Caco-2 (cell line): ENCODE data around the gene GINS2. TPM values are rescaled to one million over a fixed set of nuclear protein-coding genes. Genes with fewer than 3 reads are reported as not detected.
A peak's percentile ranks its signal among the peaks of the same experiment; 100 is the strongest.

Source experiments
- BruUV-seq: library from RNA; stranded (reverse); fragments of 400-500 nt; replicated peaks from 2 replicates; lab custom pipeline; 2021; lab: Mats Ljungman, UMichigan
- CTCF ChIA-PET: fragments of 300-600 bp; sonication (Branson Sonifier 250); formaldehyde crosslinking; loops from one replicate; lab custom pipeline; 2022; ENCODE audit warnings: antibody characterized with exemption; lab: Charles Lee
- POLR2A ChIA-PET: fragments of 300-600 bp; sonication (Branson Sonifier 250); formaldehyde crosslinking; loops from one replicate; lab custom pipeline; 2022; ENCODE audit warnings: antibody characterized with exemption; lab: Charles Lee
- DNase-seq, 2 experiments: peaks; one replicate each; pipeline versions ENCODE4 v3.0.0 to v3.0.0-alpha.2; 2020 to 2022
- H3K27me3 ChIP-seq: replicated peaks from 2 replicates; pipeline ENCODE4 v1.6.0; 2011; ENCODE audit warnings: low read length; ENCODE audit not compliant: control insufficient read depth, insufficient read depth
- H3K36me3 ChIP-seq: 2 replicates; pipeline ENCODE4 v1.5.1; 2011; ENCODE audit warnings: low read length; ENCODE audit not compliant: control insufficient read depth, insufficient read depth
- H3K4me1 ChIP-seq: fragments of 250-450 bp; sonication (Bioruptor Pico); 2 replicates; pipeline ENCODE4 v1.5.1; 2020; ENCODE audit warnings: mild to moderate bottlenecking
- H3K4me3 ChIP-seq: 2 replicates; pipeline ENCODE4 v1.5.1; 2011; ENCODE audit warnings: low read depth, mild to moderate bottlenecking, control low read depth, low read length
- H3K9me3 ChIP-seq: fragments of 250-450 bp; sonication (Bioruptor Pico); 2 replicates; pipeline ENCODE4 v1.5.1; 2020; ENCODE audit warnings: mild to moderate bottlenecking, moderate library complexity
- H3K27ac Mint-ChIP-seq: one replicate; pipeline ENCODE4 v1.8.0; 2022; ENCODE audit warnings: mixed read lengths; ENCODE audit not compliant: unreplicated experiment
- H3K27me3 Mint-ChIP-seq: one replicate; pipeline ENCODE4 v1.8.0; 2022; ENCODE audit warnings: mixed read lengths; ENCODE audit not compliant: insufficient read depth, unreplicated experiment
- H3K36me3 Mint-ChIP-seq: one replicate; pipeline ENCODE4 v1.8.0; 2022; ENCODE audit warnings: mild to moderate bottlenecking, mixed read lengths; ENCODE audit not compliant: insufficient read depth, unreplicated experiment
- H3K4me1 Mint-ChIP-seq: one replicate; pipeline ENCODE4 v1.8.0; 2022; ENCODE audit warnings: low read depth, mixed read lengths; ENCODE audit not compliant: unreplicated experiment
- H3K4me3 Mint-ChIP-seq: one replicate; pipeline ENCODE4 v1.8.0; 2022; ENCODE audit warnings: mild to moderate bottlenecking, moderate library complexity, mixed read lengths; ENCODE audit not compliant: unreplicated experiment
- H3K9me3 Mint-ChIP-seq: one replicate; pipeline ENCODE4 v1.8.0; 2022; ENCODE audit warnings: mixed read lengths; ENCODE audit not compliant: unreplicated experiment
- CTCF ChIP-seq, 2 experiments: fragments of 200-600 bp in 1 of 2; IDR thresholded peaks; 1 replicate in 1 of 2; 2 replicates in 1 of 2; pipeline versions ENCODE4 v1.5.1 to v1.8.0; 2011 to 2022; ENCODE audit warnings: antibody characterized with exemption in 1 of 2, control low read depth in 1 of 2, inconsistent platforms in 1 of 2, low read depth in 1 of 2, low read length in 1 of 2, mild to moderate bottlenecking in 1 of 2, moderate library complexity in 1 of 2; ENCODE audit not compliant: insufficient read depth in 1 of 2, severe bottlenecking in 1 of 2, unreplicated experiment in 1 of 2
- intact Hi-C: fragments of 100-400 bp; cut with micrococcal nuclease; formaldehyde crosslinking; loops from one replicate; pipeline ENCODE4 v1.10.0; 2022; ENCODE audit not compliant: unreplicated experiment
- total RNA-seq: library from RNA; stranded (reverse); gene quantifications from 2 replicates; pipeline ENCODE4 v1.2.3, GENCODE V29; 2022

Gene GINS2
- total RNA-seq, 1 experiment from 2014 or later: 62.9 TPM

- TF ChIP-seq CTCF (IDR thresholded peaks at IDR 0.05; ENCODE audit: insufficient read depth in 1 of 2, low read depth in 1 of 2, low read length in 1 of 2, severe bottlenecking in 1 of 2, unreplicated experiment in 1 of 2): no peak
- ChIA-PET POLR2A (no interaction called here), CTCF (no interaction called here)
- no peaks in the 10 kb centered on the region for H3K27me3 ChIP-seq
- H3K4me3 ChIP-seq: no peak overlapping the region
- H3K27ac Mint-ChIP-seq: peak overlapping the region; percentile 50
- H3K4me1 Mint-ChIP-seq: peaks cover 9% of the 10 kb centered on the region
- peaks cover 11% of the 10 kb centered on the region for H3K4me1 ChIP-seq
- no peak overlapping the region for H3K4me3 Mint-ChIP-seq
- no peaks in the 10 kb centered on the region for H3K36me3 ChIP-seq
- no peaks in the 10 kb centered on the region for H3K9me3 Mint-ChIP-seq
- DNase-seq: peak; percentile 63 to 64
- no peaks in the 10 kb centered on the region for H3K9me3 ChIP-seq
- no TSS peak for BruUV-seq
- H3K36me3 Mint-ChIP-seq: peaks cover 6% of the 10 kb centered on the region
- H3K27me3 Mint-ChIP-seq: no peaks in the 10 kb centered on the region
- intact Hi-C loops: no loop called here
Observed at GRCh38 chr16:85707528-85708095, 18.9 kb upstream of the GINS2 start.

- POLR2A ChIA-PET: no interaction called here
- no TSS peak for BruUV-seq
- Histone ChIP-seq H3K4me1 (peaks cover 11% of the 10 kb centered on the region), H3K27me3 (no peaks in the 10 kb centered on the region), H3K36me3 (no peaks in the 10 kb centered on the region), H3K4me3 (no peak overlapping the region), H3K9me3 (no peaks in the 10 kb centered on the region)
- CTCF ChIA-PET: no interaction called here
- intact Hi-C loops: no loop called here
- Mint-ChIP-seq H3K27me3 (no peaks in the 10 kb centered on the region), H3K4me1 (peaks cover 9% of the 10 kb centered on the region), H3K9me3 (no peaks in the 10 kb centered on the region), H3K27ac (no peak overlapping the region), H3K36me3 (peaks cover 6% of the 10 kb centered on the region), H3K4me3 (no peak overlapping the region)
- no peak for TF ChIP-seq CTCF (IDR thresholded peaks at IDR 0.05; ENCODE audit: insufficient read depth in 1 of 2, low read depth in 1 of 2, low read length in 1 of 2, severe bottlenecking in 1 of 2, unreplicated experiment in 1 of 2)
- no peak for DNase-seq
Observed at GRCh38 chr16:85706449-85707034, 17.8 kb upstream of the GINS2 start.

- Mint-ChIP-seq H3K4me3 (no peak overlapping the region), H3K4me1 (peaks cover 9% of the 10 kb centered on the region), H3K27me3 (no peaks in the 10 kb centered on the region), H3K9me3 (no peaks in the 10 kb centered on the region), H3K27ac (peak overlapping the region; percentile 77), H3K36me3 (peaks cover 6% of the 10 kb centered on the region)
- Histone ChIP-seq H3K4me1 (peaks cover 11% of the 10 kb centered on the region), H3K36me3 (no peaks in the 10 kb centered on the region), H3K27me3 (no peaks in the 10 kb centered on the region), H3K4me3 (no peak overlapping the region), H3K9me3 (no peaks in the 10 kb centered on the region)
- BruUV-seq: no TSS peak
- intact Hi-C loops: loop anchor here (1.0 kb wide), 1 partner anchor 30 kb away; no protein-coding TSS in a partner anchor
- ChIA-PET POLR2A (interaction anchor here (0.6 kb wide), 1 partner anchor 19 kb away, joined by 4 read pairs; no protein-coding TSS in a partner anchor), CTCF (no interaction called here)
- no peak for TF ChIP-seq CTCF (IDR thresholded peaks at IDR 0.05; ENCODE audit: insufficient read depth in 1 of 2, low read depth in 1 of 2, low read length in 1 of 2, severe bottlenecking in 1 of 2, unreplicated experiment in 1 of 2)
- DNase-seq: peak; percentile 53 to 72
Observed at GRCh38 chr16:85704900-85705846, 16.4 kb upstream of the GINS2 start.
